KG1 (cell line): Measurements from ENCODE around the gene PSORS1C2.
A peak's percentile ranks its signal among the peaks of the same experiment; 100 is the strongest.
"Not testable (repeated sequence)": the region's sequence is repeated elsewhere in the genome, so short reads cannot be mapped to it uniquely, and the experiment has no call there.

Source experiments
- DNase-seq: peaks from one replicate; lab custom pipeline; 2025; lab: John Stamatoyannopoulos, UW

The PSORS1C2 gene

DNA sequence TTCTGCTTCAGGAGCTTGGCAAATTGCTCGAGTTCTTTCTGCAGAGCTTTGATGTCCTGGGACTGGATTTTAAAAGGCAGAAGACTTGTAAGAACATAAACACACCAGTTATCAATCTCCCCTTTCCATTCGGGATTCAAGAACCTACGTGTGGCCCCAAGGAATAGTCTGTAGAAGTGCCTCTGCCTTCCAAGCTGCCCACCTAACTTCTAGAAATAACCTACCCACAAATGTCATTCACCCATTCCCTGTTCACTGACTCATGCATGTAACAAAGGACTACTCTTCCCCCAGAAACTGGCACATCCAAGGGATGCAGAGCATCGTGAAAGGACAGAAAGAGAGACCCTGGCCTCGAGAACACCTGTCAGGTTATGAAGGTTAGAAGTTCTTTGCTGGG lies 27.1 kb upstream of the PSORS1C2 start:
- DNase-seq: no peak

DNA sequence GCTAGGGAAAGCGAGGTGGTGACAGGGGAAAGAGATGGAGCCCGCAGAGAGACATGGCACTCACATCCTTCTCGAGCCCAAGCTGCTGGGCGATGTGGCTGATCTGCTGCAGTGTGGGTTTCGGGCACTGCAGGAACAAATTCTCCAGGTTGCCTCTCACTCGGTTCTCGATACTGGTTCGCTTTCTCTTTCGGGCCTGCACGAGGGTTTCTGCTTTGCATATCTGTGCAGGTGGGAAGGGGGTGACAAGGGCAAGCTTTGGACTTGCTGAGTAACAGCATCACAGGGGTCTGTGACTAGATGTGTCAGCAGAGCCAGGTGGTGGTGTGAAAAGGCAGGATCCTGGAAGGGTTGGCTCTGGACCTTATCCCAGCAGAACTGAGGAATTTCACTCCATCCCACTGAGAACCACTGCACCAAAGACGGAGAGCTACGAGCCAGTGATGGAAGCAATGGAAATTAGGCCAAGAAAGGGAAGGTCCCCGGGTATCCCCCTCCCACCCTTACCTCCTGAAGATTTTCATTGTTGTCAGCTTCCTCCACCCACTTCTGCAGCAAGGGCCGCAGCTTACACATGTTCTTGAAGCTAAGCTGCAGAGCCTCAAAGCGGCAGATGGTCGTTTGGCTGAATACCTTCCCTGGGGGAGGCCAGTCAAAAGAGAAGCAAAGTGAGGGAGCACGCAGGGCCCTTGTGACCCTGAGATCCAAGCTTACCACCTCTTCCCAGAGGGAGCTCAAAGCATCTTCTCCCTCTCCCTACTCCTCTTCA lies 26.4 kb upstream of the PSORS1C2 start:
- DNase-seq: not testable (repeated sequence)

DNA sequence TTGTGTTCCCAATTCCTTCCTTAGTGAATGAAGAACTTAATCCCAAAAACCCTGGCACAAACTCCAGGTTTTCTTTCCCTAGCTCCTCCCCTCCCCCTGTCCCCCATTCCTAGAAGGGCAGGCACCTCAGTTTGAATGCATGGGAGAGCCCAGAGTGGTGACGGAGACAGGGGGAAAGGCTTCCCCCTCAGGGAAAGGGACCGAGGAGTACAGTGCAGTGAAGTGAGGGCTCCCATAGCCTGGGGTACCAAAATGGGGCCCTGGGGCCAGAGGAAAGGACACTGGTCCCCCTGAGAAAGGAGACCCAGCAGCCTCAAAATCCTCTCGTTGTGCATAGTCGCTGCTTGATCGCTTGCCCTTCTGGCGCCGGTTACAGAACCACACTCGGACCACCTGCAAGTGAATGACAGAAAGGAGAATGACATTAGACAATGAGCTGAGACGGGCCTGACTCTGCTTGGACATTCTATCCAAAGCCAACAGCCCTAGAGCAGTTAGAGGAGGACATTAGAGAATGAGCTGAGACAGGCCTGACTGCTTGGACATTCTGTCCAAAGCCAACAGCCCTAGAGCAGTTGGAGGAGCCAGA lies 25.7 kb upstream of the PSORS1C2 start:
- not testable (repeated sequence) for DNase-seq

DNA sequence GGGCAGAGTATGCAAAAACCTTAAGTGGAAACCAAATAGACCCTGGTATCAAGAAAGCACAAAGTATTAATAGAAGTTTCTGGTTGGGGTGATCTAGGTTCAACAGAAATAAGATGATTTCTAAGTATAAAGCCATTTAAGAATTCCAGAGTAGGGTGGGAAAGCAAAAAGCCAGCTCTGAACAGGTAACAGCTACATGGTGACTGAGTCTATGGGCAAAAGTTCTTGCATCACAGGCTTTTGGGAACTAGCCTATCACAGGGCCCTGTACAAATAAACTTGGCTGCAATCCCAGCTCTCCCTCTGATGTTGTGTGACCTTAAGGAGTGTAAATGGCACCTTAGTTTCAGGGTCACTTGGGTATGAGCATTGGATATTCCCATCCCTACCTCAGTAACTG lies 25.1 kb upstream of the PSORS1C2 start:
- DNase-seq: no peak

DNA sequence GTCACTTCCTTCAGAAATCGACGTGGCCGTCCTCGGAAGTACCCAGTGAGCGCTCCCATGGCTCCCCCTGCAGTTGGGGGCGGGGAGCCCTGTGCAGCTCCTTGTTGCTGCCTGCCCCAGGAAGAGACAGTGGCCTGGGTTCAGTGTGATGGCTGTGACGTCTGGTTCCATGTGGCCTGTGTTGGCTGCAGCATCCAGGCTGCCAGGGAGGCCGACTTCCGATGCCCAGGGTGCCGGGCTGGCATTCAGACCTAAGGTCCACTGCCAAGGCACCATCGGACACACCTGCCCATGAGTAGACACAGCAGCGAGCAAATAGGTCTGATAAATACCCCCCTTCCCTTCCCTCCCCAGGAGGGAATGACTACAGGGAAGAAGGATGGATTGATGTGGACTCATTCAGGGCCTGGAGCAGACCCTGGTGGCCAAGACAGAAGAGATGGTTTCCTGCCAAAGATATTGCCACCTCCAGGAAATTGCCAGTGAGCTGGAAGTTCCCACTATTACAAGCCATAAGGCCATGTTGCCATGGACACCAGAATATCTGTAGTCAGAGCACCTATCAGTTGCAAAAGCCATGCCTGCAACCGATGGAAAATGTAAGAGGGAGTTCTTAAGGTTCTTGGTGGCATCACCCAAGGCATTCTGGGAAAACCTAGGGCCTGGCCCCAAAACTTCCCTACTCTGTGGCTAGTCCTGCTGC lies 23.7 kb upstream of the PSORS1C2 start:
- no peak for DNase-seq

DNA sequence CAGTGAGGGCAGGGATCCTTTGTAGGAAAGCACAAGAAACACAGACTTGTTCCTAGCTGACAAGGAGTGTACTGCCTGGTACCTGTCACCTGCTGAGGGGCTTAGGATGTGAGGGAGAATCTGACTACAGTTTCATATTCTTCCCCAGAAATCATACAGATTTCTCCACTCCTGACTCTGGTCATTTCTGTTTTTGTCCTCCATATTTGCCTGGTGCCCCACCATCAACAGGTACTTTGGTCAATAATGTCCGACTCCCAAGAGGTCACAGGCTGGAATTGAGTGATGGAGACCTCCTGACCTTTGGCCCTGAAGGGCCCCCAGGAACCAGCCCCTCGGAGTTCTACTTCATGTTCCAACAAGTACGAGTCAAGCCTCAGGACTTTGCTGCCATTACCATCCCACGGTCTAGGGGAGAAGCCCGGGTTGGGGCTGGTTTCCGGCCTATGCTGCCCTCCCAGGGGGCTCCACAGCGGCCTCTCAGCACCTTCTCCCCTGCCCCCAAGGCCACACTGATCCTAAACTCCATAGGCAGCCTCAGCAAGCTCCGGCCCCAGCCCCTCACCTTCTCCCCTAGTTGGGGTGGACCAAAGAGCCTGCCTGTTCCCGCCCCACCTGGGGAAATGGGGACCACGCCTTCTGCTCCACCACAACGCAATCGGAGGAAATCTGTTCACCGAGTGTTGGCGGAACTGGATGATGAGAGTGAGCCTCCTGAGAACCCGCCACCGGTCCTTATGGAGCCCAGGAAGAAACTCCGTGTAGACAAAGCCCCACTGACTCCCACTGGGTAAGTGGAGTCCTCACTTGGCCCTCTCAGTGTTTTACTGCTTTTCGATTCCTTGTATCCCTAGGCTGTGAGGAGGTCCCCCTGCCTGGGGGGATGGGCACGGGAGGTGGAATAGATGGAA lies 22.6 kb upstream of the PSORS1C2 start:
- DNase-seq: no peak

DNA sequence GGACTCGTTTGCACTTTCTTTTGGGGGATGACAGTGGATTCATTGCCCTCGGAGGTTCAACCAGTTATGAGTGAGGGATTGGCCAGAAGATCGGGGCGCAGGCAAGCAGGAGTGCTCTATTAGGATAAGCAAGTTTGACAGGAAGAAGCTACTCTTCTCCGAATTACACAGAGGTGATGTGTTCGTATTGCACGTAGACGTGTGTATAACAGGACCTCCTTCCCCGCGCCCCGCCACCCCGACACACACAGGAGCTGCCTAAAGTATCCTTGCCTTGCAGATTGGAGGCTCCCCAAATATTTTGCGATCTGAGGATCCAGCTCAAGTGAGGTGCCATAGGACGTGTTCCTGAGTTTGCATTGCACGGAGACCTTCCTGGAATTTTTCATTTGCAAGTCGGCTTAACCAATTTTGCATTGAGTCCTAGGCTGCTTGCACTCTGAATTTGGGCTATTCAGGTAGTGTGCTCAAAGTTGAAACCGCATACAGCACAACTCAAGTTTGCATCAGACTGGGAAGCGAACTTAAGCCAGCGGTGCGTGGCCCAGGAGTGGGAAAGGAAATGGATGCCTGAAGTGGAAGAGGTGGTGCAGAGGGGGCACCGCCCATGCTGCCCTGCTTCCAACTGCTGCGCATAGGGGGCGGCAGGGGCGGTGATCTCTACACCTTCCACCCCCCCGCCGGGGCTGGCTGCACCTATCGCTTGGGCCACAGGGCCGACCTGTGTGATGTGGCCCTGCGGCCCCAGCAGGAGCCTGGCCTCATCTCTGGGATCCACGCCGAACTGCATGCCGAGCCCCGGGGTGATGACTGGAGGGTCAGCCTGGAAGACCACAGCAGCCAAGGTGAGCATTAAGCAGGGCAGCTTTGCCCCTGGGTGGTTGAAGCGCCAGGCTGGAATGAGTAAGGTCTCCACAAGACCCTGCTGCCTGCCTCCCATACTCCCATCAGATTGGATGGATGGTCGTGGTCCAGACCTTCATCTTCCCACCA lies 20.3 kb upstream of the PSORS1C2 start:
- DNase-seq: no peak

DNA sequence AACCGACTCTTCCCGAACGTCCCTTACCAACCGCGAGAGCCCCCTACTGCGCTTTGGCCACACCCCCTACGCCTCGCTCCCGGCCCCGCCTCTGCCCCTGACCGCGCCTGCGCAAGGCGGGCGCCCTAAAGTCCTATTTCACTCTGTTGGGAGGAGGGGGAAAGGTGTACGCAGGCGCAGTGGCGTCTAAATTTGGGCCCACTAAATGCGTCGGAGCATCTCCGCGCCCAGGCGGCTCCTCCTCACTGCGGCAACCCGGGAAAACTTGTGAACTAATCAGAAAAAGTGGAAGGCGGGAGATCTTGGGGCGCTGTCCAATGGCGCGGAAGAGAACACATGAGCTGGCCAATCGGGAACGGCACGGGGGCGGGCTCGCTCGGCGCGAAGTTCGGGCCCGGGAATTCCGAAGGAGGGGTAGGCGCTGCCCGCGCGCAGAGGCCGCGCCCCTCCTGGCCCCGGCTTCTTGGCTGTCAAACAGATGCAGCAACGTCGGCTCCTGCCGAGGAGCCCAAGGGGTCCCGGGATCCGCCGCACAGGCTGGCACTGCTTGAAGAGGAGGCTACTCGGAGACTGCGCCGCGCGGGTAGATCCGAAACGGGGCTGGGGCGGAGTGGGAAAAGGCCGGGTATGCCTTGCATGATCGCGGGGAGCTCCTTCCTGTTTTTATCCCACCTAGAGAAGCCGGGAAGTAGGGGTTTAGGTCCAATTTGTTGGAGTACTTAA lies 19.4 kb upstream of the PSORS1C2 start, which contains the start of gene TCF19:
TSS of gene TCF19 (plus strand) at position 450 of the 723 bp plus-strand sequence. CDS start 881 bp downstream, outside the sequence.
- peak; percentile 97 for DNase-seq

DNA sequence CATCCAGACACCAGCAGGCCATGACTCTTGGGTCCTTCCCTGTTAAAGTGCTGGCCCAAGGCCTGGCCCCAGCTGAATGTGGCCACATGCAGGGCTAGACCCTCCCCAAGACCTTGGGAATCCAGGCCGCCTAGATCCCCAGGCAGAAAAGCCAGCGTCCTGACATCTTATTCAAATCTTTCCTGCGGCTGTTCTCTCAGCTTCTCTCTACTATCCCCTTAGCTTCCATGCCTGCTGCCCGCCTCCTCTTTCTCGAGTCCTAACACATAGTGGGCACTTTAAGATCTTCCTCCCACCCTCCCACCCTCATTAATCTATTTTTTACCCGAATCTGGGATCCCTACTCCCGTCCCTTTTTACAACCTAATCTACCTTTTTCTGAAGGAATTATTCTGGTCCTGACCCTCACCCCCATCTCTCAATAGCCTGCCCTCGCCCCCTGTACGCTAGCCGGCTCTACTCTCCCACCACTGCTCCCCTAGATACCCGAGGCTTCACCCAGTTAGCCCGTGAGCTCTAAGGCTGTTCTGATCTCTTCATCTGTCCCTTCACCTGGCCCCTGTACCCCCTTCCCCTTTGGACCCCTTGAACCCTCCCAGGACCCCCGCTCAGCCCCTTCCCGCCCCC lies 18.8 kb upstream of the PSORS1C2 start, which contains the start of gene CCHCR1:
TSS of gene CCHCR1 (minus strand) at position 290 of the 627 bp plus-strand sequence. CDS start at position 88, 202 bp downstream.
- DNase-seq: no peak

DNA sequence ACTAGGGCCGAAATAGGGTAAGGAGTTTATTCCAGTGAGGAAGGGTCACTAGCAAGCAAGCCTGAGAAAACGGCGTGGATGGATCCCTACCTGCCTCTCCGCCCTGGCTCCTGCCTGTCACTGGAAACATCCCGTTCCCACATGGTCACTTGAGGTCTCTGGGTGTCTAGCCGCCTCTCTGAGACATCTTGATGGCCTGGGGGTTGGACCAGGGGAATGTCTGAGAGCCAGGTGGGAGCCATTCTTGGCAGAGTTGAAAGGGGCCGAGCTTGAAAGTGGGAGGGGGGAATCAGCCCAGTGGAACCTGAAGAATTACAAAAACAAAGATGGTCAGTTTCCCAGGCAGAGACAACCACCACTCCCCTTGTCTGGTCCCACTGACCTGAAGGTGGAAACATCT lies 17.8 kb upstream of the PSORS1C2 start:
- no peak for DNase-seq

DNA sequence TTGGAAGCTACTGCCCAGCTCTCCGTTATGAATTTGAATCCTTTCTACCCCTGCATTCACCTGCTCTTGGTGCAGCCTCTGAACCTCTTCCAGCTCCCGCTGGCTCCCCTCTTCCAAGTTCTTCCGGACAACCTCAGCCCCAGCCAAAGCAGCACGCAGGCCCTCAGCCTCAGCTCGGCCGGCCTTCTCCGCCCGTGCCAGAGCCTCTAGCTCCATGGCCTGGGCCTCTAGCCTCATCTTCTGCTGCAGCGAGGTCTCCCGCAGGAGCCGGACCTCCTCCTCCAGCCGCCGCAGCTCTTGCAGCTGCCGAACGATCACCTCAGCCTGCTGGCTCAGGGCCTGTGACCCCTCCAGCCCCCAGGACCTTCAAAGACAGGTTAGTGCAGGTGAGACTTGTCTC lies 15.6 kb upstream of the PSORS1C2 start:
- DNase-seq: no peak

DNA sequence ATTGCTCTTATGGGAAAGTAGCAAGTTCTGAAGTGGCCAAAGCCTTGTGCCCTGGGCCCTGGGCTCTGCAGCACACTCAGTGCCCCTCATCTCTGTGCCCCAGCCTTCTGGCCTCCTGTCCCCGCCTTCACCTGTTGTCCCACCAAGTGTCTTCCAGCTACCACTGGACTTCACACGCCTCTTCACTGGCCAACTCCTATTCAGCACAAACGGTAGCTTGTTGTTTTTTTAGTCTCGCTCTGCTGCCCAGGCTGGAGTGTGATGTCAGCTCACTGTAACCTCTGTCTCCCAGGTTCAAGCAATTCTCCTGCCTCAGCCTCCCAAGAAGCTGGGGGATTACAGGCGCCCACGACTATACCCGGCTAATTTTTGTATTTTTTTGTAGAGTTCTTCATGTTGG lies 13.9 kb upstream of the PSORS1C2 start:
- DNase-seq: no peak

DNA sequence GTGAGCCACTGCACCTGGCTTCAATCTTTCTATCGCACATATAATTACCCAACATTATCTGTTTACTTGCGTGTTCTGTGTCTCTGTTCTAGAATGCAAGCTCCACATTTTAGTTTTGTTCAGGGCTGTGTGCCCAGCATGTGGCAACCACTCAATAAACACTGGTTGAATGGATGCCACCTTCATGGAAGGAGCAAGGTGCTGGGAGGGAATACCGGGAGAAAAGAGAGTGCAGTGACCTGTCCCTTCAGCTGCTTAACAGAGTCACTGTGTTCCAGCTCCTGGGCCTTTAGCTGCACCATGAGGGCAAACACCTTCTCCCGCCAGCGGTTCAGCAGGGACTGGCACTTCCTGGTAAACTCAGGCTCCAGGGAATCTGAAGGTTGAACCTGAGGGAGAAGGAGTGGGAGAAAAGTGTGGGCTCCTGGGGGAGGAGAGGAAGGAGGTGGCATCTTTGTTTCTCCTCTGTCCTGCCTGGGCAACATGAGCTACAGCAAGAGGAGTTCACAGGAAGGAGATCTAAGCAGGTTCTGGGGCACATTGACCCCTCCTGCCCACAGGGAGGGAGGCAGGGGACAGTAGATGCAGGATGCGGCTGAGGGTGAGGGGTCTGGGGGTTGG lies 11.1 kb upstream of the PSORS1C2 start:
- no peak for DNase-seq

DNA sequence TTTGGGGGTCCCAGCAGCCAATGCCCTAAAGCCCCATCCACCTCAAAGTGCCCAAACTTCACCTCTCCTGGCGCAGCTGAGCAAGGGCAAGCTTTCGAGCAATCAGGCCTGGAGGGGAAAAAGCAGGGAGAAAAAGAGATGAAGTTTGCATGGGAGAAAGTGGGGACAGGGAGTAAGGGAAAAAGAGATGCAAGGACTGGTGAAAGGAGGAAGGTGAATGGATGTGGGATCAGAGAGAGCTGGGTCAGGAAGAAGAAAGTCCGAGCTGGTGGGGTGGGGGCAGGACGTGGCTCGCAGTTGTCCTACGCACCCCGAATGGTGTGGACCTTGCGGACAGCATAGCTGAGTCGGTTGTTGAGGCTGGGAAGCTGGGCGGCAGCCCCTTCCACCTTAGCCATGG lies 6.5 kb upstream of the PSORS1C2 start:
- no peak for DNase-seq

DNA sequence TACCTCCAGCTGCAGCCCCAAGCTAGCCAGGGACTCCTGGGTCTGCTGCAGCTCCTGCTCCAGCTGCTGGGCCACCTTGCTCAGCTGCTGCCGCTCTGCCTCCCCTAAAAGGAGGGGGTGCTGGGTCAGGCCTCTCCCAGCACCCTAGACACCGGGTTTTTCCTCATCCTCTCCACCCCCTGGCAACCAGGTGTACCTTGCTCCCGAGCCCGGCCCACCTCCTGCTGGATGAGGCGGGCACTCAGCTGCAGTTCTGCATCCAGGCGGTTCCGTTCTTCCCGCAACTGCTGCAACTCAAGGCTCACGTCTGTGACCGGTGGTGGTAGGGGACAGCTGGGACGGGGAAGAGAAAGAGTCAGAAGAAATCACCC lies 6.1 kb upstream of the PSORS1C2 start:
- no peak for DNase-seq

DNA sequence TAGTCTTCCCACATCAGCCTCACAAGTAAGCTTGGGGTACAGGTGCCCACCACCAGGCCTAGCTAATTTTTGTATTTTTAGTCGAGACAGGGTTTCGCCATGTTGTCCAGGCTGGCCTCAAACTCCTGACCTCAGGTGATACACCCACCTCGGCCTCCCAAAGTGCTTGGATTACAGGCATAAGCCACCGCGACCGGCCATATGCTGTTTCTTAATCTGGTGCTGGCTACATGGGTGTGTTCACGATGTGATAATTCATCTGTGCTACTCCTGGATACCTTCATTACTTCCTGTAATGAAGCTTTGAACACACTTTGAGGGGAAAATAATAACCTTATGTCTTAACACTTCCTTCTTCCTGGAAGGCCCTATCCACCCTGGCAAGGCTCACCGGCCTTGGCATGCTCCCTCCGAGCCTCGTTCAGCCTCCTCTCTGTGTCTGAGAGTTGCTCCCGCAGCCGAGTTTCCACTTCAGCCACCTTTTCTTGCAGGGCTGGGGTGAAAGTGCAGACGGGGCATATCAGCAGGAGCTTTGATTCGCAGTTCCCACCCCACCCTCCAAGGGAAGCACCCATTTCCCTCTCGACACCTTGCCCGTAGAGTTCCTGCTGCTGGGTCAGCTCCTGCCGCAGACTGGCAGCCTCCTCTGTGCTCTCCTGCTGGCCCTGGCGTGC lies 5.6 kb upstream of the PSORS1C2 start:
- DNase-seq: no peak

DNA sequence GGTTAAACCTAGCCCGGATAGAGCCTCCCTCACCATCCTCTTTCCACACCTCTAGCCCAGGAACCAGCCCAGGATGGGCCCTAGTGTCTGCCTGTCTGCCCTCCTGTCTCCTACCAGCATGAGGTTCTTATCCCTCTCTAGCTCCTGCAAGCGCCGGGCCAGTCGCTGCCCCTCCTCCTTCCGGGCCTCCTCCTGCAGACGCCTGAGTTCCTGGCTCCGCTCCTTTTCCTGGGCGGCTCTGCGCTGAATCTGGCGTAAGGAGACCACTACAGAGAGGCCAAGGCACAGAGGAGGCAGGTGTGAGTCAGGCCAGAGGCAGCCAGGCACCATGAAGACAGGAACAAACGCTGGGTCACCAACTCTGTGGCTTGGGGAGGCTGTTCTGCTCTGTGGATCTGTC lies 4.3 kb upstream of the PSORS1C2 start:
- DNase-seq: no peak

DNA sequence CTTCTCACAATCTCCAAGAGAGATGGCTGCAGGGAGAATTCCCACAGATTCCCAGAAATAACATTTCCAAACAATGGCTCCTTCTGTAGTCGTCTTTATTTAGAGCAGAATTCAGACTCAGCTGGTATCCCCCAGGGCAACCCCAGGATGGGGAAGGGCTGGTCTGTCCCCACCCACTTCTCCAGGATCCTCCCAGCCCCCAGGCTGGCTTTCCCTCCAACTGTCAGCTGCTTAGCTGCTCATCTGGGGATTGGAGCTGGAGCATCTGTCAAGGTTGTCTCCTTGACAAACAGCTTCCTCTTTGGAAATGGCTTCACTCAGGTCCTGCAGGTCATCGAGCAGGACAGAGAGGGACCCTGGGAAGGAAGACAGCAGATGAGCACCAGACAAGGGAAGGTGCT lies 3.5 kb upstream of the PSORS1C2 start:
- no peak for DNase-seq

DNA sequence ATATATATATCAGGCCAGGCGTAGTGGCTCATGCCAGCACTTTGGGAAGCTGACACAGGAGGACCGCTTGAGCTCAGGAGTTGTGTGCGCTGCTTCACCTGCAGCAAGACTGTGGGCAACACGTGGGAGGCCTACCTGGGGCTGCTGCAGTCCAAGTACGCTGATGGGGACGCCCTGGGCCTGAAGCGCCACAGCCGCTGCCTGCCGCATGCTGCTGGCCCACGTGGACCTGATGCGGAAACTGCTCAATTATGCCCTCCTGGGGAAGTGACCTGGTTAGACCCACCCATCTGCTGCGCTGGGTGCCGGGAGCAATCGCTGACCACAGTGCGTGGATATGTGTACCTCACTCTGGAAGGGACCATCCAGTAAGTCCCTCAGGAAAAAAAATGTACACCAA lies 1.8 kb upstream of the PSORS1C2 start:
- DNase-seq: no peak
